Ramos (cell line): ENCODE results near the gene SKI.

Experiments
- in situ Hi-C: fragments of 300-500 bp; cut with MboI; formaldehyde crosslinking; loops from one replicate; pipeline ENCODE4 v1.14.3; 2022; ENCODE audit warnings: low sequenced_read_pairs; ENCODE audit not compliant: unreplicated experiment

Gene SKI

DNA sequence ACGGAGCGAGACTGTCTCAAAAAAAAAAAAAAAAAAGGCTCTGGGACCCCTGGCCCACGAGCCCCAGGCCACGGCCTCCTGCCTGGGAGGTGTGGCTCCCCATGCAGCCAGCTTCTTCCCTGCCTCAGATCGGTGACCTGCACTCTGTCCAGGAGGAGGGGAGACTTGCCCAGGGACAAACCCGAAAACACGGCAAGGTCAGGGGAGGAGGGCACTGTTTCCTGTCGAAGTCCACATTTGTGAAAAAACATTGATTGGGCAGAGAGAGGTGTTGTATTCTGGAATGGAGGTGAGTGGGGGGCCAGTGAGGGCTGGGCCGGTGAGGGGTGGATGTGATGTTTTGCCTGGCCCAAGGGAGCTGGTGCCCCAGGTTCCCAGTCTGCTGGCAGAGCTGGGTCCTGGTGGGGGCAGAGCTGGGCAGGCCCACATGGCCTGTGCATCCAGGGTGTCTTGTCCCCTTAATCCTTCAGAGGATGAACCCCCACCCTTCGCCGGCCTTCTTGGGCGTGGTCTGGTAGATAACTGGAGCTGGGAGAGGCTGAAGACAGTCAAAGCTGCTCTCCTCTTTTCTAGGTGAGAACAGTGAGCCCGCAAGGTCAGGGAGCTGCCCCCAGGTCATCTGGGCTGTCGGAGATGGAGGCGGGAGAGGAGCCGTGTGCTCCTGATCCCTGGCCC is 21.2 kb upstream of the SKI start:
- in situ Hi-C loops, result no loop called here

DNA sequence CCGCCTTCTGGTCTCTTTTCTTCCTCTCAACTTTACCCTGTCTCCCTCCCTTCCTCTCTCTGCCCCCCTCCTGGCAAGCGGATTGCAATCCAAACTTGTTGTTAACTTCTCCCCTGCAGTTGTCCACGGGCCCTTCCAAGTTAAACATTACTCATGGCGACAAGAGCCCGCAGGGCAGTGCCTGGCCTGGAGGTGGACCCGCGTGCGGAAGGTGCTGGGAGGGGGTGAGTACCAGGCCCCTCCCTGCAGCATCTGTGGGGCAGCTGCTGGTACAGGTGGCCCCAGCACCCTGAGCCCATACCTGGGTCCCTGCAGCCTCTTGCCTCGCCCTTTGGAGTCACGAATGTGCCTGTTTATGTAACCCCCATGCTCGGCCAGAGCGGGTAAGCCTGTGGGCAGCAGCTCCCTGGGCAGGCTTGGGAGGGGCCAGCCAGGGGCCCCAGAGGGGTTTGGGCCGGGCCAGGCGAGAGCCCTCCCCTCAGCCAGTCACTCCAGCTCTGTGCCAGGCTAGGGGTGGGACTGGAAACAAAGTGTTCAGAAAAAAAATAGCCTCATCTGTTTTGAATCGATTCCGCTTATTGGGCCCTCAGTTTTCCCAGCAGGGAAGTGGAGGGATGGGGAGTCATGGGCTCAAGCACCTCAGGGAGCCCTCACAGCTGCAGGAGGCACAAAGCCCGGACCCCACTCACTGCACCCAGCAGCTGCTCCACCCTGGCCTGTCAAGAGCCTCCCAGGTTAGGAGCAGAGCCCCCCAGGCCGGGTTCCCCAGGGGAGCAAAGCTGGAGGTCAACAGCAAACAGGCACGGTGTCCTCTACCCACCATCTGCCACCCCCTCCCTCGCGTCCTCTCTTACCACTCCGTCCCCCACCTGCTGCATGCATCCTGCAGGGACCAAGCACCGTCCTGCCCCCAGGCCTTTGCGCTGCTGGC is 19.5 kb upstream of the SKI start:
- in situ Hi-C loops, result no loop called here

DNA sequence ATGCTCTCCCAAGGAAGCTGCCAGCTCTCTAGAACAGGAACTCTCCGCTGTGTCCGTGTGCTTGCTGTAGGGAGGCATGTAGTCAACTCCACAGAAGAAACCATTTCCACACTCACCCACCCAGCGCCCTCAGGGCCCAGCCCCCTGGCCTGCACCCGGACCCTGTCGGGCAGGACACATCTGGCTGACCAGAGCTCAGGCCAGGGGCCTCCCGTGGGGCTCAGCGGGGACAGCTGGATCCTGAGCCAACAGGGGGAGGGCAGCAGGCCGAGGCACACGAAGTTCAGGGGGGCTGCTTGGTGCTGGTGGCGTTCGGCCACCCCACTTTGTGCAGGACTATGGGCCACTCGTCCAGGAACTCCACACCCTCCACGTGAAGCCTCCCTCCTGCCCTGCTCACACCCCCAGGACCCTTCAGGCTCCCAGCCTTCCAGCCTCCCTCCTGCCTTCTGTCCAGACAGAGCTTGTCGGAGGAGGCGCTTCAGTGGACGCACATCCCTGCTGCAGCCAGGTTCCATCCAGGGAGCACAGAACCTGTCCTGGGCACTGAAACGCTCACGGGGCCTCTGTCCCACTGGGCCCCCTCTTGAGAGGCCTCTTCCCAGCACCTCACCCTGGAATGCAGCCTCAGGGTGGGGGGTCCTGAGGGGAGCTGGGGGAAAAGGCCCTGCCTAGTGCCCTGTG is 18.6 kb upstream of the SKI start:
- in situ Hi-C loops, result no loop called here

DNA sequence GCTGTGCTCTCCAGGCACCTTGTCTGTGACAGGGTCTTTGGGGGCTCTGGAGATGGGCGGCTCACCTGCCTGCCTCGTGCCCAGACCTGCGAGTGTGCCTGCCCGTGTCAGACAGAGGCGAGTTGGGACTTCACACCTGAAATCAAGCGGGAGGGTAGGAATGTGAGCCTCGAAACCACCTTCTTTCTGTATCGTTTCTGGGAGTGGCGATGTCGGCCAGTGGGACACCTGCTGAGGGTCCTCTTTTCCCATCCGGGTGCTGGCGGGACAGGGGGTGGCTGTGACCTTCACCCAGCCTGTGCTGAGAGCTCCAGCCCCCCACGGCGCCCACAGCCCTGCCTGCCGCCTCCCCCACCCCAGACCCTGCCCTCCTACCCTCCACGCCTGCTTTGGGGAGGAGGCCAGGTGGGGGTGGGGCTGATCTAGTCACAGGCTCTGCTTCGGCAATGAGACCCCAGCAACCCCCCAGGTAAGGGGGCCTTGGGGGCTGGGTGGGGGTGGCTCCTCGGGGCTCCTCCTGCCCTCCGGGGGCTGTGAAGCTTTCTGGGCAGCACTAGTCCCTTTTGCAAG is 17.9 kb upstream of the SKI start:
- in situ Hi-C loops, result no loop called here

DNA sequence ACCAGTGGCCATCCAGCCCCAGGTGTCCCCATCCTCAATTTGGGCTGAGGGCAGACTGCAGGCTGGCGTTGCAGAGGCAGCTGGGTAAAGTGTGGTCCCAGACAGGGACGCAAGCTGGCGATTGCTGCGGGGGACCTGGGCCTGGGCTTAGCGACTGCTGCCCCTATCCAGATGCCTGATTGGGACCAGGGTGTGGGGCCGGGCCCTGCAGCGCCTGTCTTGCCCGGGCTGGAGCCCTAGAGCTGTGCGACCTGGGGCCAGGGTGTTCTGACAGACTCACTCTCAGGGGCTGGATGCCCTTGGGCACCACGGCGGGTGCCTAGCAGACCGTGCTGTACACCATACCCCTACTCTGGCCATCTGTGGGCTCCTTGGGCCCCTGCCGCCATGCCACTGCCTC is 17.3 kb upstream of the SKI start:
- in situ Hi-C loops, result no loop called here

DNA sequence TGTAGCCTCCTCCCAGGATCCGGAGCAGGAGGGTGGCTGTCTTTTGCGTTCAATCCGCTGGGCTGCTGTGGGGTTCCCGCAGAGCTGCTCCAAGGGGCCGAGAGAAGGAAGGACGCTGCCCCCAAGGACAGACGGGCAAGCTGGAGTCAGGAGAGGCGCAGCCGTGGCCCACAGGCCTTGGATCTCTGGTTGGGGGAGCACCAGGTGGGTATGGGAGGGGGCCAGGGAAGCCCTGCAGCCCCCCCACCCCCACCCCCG is 15.9 kb upstream of the SKI start:
- in situ Hi-C loops, result no loop called here

DNA sequence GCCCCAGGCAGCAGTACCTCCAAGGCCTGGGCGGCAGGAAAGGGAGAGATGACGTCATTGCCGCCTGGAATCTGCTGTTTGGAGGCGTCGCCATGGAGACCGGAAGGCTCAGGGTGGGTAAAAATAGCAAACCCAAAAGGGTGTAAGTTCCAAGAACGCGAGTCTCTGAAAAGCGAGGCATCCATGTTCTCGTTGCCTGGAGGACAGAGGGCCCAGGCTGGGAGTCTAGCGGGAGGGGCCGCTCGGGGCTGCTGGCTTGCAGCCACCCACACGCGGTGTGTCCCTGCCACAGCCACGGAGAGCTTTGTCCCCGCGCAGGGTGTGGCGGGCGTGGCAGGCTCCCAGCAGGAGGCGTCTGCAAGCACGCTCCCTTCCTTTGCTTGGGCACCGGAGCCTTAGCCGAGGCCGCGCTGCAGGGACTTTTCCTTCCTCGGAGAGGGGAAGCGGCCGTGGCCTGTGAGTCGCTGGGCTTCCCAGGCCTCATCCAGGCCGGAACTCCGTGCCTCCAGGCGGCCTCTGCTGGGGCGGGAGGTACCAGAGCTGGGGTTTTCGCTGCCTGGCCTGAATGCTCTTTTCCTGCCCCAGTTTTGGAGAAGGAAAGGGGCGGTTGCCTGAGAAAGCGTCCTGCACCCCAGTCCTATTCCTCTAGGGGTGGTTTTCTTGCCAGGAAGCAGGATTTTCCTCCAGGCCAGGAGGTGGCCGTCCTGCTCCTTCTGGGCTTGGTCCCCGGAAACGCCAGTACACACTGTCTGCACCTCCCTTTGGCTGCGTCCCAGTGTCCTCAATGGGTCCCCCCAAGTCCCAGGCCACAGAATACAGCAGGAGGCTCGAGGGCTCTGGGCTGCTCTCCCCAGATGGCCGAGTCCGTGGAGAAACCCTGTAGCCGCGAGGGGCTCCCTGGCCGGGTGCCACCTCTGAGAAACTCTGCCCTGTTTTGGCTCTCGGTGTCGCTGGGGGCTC is 15.3 kb upstream of the SKI start:
- in situ Hi-C loops, result no loop called here

DNA sequence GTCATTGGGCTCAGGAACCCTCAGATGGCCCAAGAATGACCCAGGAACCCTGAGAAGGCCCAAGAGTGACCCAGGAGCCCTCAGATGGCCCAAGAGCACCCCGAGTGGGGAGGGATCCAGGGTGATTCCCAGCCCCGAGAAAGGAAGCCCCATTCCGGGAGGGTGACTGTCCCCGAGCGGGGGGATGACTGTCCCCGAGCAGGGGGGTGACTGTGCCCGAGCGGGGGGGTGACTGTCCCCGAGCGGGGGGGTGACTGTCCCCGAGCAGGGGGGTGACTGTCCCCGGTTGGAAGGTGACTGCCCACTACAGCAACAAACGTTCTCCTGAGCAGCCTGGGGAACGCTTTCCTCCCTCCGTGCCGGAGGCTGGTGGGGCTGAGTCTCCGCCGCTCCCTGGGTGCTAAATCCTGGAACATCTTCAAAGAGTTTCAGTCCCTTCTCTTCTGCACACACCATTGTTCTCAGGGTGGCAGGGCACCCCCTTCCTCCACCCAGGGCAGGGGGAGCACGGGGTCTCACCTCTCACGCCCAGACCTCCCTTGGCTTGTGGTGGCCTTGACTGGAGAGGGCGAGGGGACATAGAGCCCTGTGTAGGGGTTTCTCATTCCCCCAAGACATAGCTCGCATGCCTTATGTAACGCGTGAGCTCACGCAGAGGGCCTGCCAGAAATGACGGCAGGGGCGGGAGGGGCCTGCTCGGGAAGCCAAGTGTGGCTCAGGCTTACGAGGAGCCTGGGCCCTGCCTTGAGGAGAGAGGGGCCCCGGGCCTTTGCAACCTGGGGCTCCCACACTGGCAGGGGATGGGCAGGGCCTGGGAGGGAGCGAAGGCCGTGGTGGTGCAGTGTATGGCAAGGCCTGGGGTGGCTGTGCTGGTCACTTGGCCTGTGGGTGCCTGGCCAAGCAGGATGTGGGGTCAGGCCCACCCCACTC is 14.3 kb upstream of the SKI start:
- in situ Hi-C loops, result no loop called here

DNA sequence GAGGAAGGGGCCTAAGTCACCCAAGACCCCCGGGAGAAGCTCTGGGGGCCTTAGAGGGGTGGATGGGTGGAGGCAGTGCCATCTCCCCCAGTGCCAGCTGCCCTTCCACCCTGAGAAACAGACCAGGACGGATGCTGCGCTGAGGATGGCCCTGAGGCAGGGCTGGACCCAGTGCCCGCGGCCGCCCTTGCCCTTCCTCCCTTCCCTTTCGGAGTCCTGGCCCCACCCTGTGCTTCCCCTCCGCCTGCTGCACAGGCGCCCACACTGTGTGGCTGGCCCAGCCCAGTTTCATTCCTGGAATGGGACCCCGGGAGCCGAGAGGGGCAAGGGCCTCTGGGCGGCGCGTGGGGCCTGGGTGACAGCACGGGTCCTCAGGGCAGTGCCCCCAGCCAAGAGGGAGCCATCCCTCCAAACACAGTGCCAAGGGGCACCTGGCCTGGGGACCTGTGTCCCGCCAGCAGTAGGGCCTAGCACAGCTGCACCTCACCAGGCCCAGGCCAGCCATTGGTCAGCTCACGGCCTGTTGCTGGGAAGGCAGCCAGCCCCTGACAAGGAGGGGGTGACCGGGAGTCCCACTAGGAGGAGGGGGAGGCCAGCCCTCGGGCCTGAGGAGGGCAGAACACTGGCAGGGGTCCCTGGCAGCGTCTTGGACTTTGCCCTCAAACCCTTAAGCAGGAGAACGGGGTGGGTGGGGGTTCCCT is 13.4 kb upstream of the SKI start:
- in situ Hi-C loops, result no loop called here

DNA sequence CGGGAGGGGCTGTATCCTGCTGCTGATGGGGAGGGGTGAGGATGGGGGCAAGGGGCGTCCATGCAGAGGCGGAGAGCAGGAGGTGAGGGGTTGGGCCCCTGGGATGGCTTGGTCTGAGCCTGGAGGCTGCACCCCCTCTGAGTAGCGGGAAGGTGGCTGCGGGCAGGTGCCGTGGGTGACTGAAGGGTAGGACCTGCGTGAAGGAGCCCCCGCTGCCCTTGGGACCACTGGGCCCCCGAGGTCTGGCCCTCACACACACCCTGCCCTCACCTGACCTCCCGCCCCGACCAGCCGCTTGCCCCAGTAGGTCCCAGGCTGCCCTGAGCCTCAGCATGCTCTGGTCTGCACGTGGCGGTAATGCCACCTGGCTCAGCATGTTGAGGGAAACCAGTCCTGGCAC is 12.8 kb upstream of the SKI start:
- in situ Hi-C loops, result no loop called here

DNA sequence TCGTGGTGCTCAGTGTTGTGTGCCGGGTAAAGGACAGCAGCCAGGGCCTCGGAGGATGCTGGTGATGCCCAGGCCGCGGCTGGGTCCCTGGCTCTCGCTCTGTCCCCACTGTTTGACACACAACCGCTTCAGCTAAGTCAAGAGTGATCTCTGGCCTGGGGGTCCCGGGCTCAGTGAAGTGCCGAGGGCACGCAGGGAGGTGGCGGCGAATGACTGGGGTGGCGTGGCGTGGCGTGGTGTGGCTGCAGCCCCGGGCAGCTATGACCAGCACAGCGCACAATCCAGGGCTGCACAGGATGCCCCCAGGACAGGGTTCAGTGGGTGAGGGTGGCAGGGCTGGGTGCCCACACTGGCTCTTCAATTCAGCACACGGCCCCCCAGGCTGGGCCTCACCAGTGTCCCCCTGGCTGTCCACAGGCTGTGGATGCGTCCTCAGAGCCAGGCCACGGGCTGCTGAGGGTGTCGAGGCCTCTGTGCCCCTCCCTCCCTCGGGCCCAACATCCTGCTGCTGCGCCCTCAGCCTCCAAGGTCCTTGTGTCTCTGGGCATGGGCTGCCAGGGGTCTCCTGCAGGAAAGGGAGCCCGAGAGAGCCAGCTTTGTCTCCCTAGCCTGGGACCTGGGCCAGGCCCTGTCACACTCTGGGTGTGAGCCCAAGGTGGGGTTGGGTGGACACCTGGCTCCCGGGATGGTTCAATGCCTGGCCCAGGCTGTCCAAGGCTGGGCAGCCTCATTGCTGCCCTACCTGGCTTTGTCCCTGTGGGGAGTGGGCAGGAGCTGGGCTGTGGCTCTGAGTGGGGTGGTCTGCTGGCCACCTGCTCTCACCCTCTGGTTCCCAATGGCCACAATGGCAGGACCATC is 12.0 kb upstream of the SKI start:
- in situ Hi-C loops, result no loop called here

DNA sequence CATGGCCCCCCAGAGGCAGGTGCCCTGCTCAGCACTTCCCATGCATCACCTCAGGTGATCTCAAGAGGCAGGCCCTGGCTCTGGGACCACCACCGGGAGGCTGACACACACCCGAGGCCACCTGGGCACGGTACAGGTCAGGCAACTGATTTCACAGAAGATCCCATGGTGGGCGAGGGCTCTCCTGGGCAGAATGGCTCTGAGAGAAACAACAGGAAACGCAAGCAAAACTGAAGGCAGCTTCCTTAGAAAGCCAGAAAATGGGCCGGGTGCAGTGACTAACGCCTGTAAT is 11.4 kb upstream of the SKI start:
- in situ Hi-C loops, result no loop called here

DNA sequence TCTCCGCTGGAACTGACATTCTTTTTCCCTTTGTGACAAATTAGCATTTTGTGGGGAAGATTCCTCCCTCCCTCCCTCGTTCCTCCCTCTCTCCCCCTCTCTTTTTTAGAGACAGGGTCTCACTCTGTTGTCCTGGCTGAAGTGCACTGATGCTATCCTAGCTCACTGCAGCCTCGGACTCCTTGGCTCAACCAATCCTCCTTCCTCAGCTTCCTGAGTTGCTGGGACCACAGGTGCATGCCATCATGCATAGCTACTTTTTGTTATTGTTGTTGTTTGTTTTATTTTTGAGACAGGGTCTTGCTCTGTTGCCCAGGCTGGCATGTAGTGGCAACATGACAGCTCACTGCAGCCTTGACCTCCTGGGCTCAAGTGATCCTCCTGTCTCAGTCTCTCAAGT is 6.8 kb upstream of the SKI start:
- in situ Hi-C loops, result no loop called here

DNA sequence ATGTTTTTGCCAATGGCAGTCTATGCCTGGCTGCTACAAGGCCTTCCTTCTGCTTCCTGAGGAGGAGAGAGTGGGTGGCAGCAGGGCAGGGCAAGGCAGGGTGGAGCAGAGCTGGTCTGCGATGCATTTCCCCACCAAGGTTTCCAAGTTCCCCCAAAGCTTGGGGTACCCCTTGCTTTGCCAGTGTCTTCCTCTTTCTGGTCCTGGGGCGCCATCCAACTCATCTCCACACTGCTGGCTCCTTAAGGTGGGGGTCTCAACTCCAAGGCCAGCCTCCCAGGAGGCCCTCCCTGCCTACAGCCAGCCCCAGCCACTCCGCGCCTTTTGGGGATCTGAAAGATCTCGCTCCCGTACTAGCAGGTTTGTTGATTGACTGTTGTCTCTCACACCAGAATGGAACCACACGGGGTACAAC is 3.9 kb upstream of the SKI start:
- in situ Hi-C loops, result no loop called here

DNA sequence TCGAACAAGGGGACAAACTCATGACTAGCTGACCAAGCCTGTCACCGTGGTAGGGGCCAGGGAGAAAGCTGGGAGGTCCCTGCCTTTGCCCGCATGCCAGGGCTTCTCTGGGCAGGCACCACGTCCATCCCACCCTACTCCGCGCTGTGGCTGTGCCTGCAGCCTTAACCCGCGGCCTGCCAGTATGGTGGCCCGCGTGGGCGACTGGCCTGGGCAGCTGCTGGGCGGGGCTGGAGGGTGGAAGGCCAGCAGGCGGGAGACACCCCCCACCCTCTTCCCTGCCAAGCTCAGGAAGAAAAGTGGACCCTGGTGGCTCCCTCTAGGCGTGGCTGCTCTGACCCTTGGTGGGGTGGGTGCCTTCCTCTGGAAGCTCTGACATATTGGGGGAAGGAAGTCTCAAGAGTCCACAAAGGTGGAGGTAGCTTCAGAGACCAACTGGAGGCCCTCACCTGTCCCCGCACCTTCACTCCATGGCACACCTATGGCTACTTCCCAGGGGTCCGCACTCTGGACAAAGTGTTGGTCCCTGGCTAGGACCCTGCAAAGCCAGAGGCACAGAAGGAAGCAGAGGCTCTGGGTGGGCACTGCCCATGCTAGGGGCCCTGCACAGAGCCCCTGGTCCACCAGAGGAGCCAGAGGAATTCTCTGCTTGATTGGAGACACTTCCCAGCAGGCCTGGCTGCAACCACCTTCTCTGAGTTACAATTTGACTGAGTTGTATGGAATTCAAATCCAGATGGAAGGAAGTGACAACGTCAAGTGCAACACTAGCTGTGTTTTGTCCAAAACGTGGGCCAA is 3.3 kb upstream of the SKI start:
- in situ Hi-C loops, result no loop called here

DNA sequence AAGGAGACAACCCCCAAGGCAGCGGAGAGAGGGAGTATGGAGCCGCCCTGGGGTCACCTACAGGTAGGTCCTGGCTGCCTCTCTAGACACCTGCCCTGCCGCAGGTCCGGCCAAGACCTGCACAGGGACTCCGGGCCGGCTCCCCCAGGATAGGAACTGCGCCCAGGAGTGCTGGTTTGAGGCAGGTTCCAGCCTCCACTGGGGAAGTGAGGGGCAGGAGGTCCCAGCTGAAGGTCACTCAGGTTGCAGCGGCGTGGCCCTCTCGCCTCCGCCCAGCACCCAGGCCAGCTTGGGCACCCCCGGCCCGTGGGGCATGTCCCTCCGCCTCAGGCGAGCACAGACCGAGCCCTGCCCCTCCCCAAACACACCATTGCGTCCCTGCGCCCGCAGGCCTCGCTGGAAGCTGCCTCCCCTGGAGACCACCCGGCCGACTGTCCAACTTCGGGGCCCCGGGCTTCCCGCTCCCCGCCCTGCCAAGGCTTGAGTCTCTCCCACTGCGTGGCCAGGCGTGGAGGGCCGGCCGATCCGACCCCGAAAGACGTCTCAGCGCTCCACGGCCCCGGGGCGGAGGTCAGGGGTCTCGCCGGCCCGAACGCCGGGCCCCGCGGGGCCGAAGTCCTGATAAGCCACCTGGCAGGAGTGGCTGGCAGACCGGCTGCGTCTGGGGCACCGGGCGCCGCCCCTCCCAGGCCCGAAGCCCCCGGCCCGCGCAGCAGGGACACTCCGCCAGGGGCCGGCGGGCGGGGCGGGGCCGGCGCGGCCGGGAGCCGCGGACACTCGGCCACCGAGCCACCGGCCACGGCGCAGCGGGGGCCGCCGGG is 1.4 kb upstream of the SKI start:
- in situ Hi-C loops, result no loop called here
